IMR-90 (cell line): Measurements from ENCODE around the gene PTGDS. TPM values are rescaled to one million over a fixed set of nuclear protein-coding genes. Genes with fewer than 3 reads are reported as not detected.

Experiments
- ATAC-seq: fragments of 200-7000 bp; cut with Tn5 transposase; 2 replicates; pipeline ENCODE4 v1.9.1; 2020; ENCODE audit warnings: low read depth, mild to moderate bottlenecking, moderate library complexity
- Bru-seq: library from RNA; stranded (reverse); fragments of 400-500 nt; gene quantifications from one replicate; lab custom pipeline; 2021; lab: Mats Ljungman, UMichigan
- BruChase-seq, 2 experiments: library from RNA; stranded (reverse); fragments of 400-500 nt; gene quantifications; one replicate each; lab custom pipeline; 2021; lab: Mats Ljungman, UMichigan
- BruUV-seq: library from RNA; stranded (reverse); fragments of 400-500 nt; replicated peaks from 2 replicates; lab custom pipeline; 2021; lab: Mats Ljungman, UMichigan
- CTCF ChIA-PET: fragments of 300-600 bp; formaldehyde crosslinking; extraction: SDS; loops from one replicate; lab custom pipeline; 2021; ENCODE audit warnings: antibody characterized with exemption; lab: Yijun Ruan, JAX
- POLR2A ChIA-PET: fragments of 300-600 bp; sonication (Branson Sonifier 250); formaldehyde crosslinking; loops from one replicate; lab custom pipeline; 2022; ENCODE audit warnings: antibody characterized with exemption; ENCODE audit not compliant: unreplicated experiment; lab: Charles Lee
- DNase-seq: peaks from one replicate; pipeline ENCODE4 v3.0.0; 2013
- H2AFZ ChIP-seq: replicated peaks from 2 replicates; pipeline ENCODE3; 2013; ENCODE audit warnings: low read length, mild to moderate bottlenecking; ENCODE audit not compliant: poor library complexity
- H2AK5ac ChIP-seq: 2 replicates; pipeline ENCODE4 v1.6.1; 2013; ENCODE audit warnings: low read depth, low read length, inconsistent platforms
- H2AK9ac ChIP-seq: replicated peaks from 2 replicates; pipeline ENCODE3; 2013; ENCODE audit warnings: mild to moderate bottlenecking, low read depth, low read length, moderate library complexity; ENCODE audit not compliant: poor library complexity
- H2BK120ac ChIP-seq: 2 replicates; pipeline ENCODE4 v1.6.1; 2013; ENCODE audit warnings: low read depth, low read length, inconsistent platforms
- H2BK15ac ChIP-seq: 3 replicates; pipeline ENCODE4 v1.6.1; 2013; ENCODE audit warnings: low read depth, low read length, inconsistent platforms
- H2BK20ac ChIP-seq: 2 replicates; pipeline ENCODE4 v1.6.1; 2013; ENCODE audit warnings: low read depth, mild to moderate bottlenecking, inconsistent platforms, low read length, moderate library complexity
- H2BK5ac ChIP-seq: 2 replicates; pipeline ENCODE4 v1.6.1; 2013; ENCODE audit warnings: mild to moderate bottlenecking, low read depth, low read length, inconsistent platforms; ENCODE audit not compliant: poor library complexity, severe bottlenecking
- H3K14ac ChIP-seq: replicated peaks from 2 replicates; pipeline ENCODE4 v1.6.1; 2013; ENCODE audit warnings: low read depth, low read length, inconsistent platforms
- H3K18ac ChIP-seq: 2 replicates; pipeline ENCODE4 v1.6.1; 2013; ENCODE audit warnings: low read depth, low read length, control low read depth
- H3K23ac ChIP-seq: 2 replicates; pipeline ENCODE4 v1.6.1; 2013; ENCODE audit warnings: low read depth, low read length, inconsistent platforms
- H3K27ac ChIP-seq: 2 replicates; pipeline ENCODE4 v1.5.1; 2013; ENCODE audit warnings: mild to moderate bottlenecking, control low read depth, low read length; ENCODE audit not compliant: insufficient read depth
- H3K27me3 ChIP-seq: 2 replicates; pipeline ENCODE4 v1.6.1; 2013; ENCODE audit warnings: low read length; ENCODE audit not compliant: control insufficient read depth, insufficient read depth
- H3K36me3 ChIP-seq: 2 replicates; pipeline ENCODE4 v1.6.1; 2013; ENCODE audit warnings: low read length, mixed read lengths; ENCODE audit not compliant: control insufficient read depth, insufficient read depth
- H3K4ac ChIP-seq: 2 replicates; pipeline ENCODE4 v1.6.1; 2013; ENCODE audit warnings: low read depth, low read length, inconsistent platforms
- H3K4me1 ChIP-seq: 2 replicates; pipeline ENCODE4 v1.6.1; 2013; ENCODE audit warnings: low read length, mixed read lengths; ENCODE audit not compliant: control insufficient read depth, insufficient read depth
- H3K4me2 ChIP-seq: 2 replicates; pipeline ENCODE4 v1.6.1; 2013; ENCODE audit warnings: low read depth, mild to moderate bottlenecking, control low read depth, low read length, moderate library complexity
- H3K4me3 ChIP-seq: 2 replicates; pipeline ENCODE4 v1.5.1; 2013; ENCODE audit warnings: low read depth, mild to moderate bottlenecking, control low read depth, low read length, moderate library complexity; ENCODE audit not compliant: insufficient read depth
- H3K56ac ChIP-seq: 2 replicates; pipeline ENCODE4 v1.6.1; 2013; ENCODE audit warnings: low read length, inconsistent platforms; ENCODE audit not compliant: insufficient read depth; ENCODE audit errors: extremely low read depth
- H3K79me1 ChIP-seq, 2 experiments: 2 replicates each; pipeline ENCODE4 v1.6.1; 2013; ENCODE audit warnings: low read length in 2 of 2, inconsistent platforms in 1 of 2, low read depth in 1 of 2
- H3K9ac ChIP-seq: 2 replicates; pipeline ENCODE4 v1.6.1; 2013; ENCODE audit warnings: low read depth, low read length, control low read depth
- H3K9me1 ChIP-seq: 2 replicates; pipeline ENCODE4 v1.6.1; 2013; ENCODE audit warnings: low read length, inconsistent platforms; ENCODE audit not compliant: insufficient read depth
- H3K9me3 ChIP-seq: 2 replicates; pipeline ENCODE4 v1.6.1; 2013; ENCODE audit warnings: low read length; ENCODE audit not compliant: control insufficient read depth, insufficient read depth
- H4K20me1 ChIP-seq: 2 replicates; pipeline ENCODE4 v1.6.1; 2013; ENCODE audit warnings: low read length, inconsistent platforms; ENCODE audit not compliant: insufficient read depth
- H4K5ac ChIP-seq: 2 replicates; pipeline ENCODE4 v1.6.1; 2013; ENCODE audit warnings: mild to moderate bottlenecking, low read depth, low read length, control low read depth
- H4K8ac ChIP-seq, 2 experiments: 2 replicates each; pipeline ENCODE4 v1.6.1; 2013; ENCODE audit warnings: low read depth in 2 of 2, low read length in 2 of 2, control low read depth in 1 of 2, inconsistent platforms in 1 of 2
- H4K91ac ChIP-seq: 2 replicates; pipeline ENCODE4 v1.6.1; 2013; ENCODE audit warnings: low read depth, low read length, inconsistent platforms; ENCODE audit not compliant: insufficient read depth
- BHLHE40 ChIP-seq: fragments of 150-350 bp; IDR thresholded peaks from 2 replicates; pipeline ENCODE4 v1.6.1; 2016; ENCODE audit warnings: mild to moderate bottlenecking, low read depth, low read length
- CHD1 ChIP-seq: IDR thresholded peaks from 2 replicates; pipeline ENCODE4 v1.6.1; 2012; ENCODE audit warnings: low read depth, low read length, improper control_type of control experiment
- CTCF ChIP-seq: conservative IDR thresholded peaks from 2 replicates; pipeline ENCODE4 v1.5.1; 2012; ENCODE audit warnings: mild to moderate bottlenecking, low read depth, low read length, improper control_type of control experiment
- ELK1 ChIP-seq: fragments of 150-350 bp; IDR thresholded peaks from 2 replicates; pipeline ENCODE4 v1.6.1; 2016; ENCODE audit warnings: low read depth, mild to moderate bottlenecking, low read length, moderate library complexity, borderline replicate concordance
- FOS ChIP-seq: fragments of 150-350 bp; IDR thresholded peaks from 2 replicates; pipeline ENCODE4 v1.6.1; 2016; ENCODE audit warnings: low read depth, low read length
- MAFK ChIP-seq: IDR thresholded peaks from 2 replicates; pipeline ENCODE4 v1.6.1; 2012; ENCODE audit warnings: low read depth, low read length, improper control_type of control experiment
- MAZ ChIP-seq: IDR thresholded peaks from 2 replicates; pipeline ENCODE4 v1.6.1; 2012; ENCODE audit warnings: low read depth, mild to moderate bottlenecking, low read length, improper control_type of control experiment, moderate library complexity, borderline replicate concordance
- MXI1 ChIP-seq: IDR thresholded peaks from 2 replicates; pipeline ENCODE4 v1.6.1; 2012; ENCODE audit warnings: low read depth, mild to moderate bottlenecking, low read length, moderate library complexity, borderline replicate concordance
- RFX5 ChIP-seq: IDR thresholded peaks from 2 replicates; pipeline ENCODE4 v1.8.0; 2012; ENCODE audit warnings: low read depth, mild to moderate bottlenecking, low read length, moderate library complexity
- SMC3 ChIP-seq: fragments of 150-350 bp; IDR thresholded peaks from 2 replicates; pipeline ENCODE4 v1.6.1; 2016; ENCODE audit warnings: low read depth, mild to moderate bottlenecking, antibody characterized with exemption, low read length, moderate library complexity
- WGBS, 2 experiments: methylation state at CpG; one replicate each; pipeline versions ENCODE4 v1.1.5 to v1.1.7; 2013; ENCODE audit warnings: missing lambda C conversion rate in 2 of 2; ENCODE audit not compliant: insufficient read length in 1 of 2; ENCODE audit errors: extremely low coverage in 2 of 2; 5-methylcytosine and 5-hydroxymethylcytosine counted together
- dilution Hi-C: fragments of 300-500 bp; cut with HindIII; formaldehyde crosslinking; loops from one replicate; pipeline ENCODE4 v1.14.3; 2018; ENCODE audit warnings: low sequenced_read_pairs; ENCODE audit not compliant: unreplicated experiment
- in situ Hi-C: fragments of 300-500 bp; cut with MboI; formaldehyde crosslinking; loops from 3 replicates; pipeline ENCODE4 v1.14.3; 2019; ENCODE audit warnings: low sequenced_read_pairs, inconsistent platforms, mixed read lengths
- intact Hi-C: fragments of 100-400 bp; cut with micrococcal nuclease; formaldehyde crosslinking; loops from 2 replicates; pipeline ENCODE4 v1.10.0; 2022
- long read RNA-seq: library from polyadenylated mRNA; unstranded; transcript quantifications from one replicate; pipeline ENCODE4 v2.0.0, GENCODE V29; 2021; ENCODE audit not compliant: unreplicated experiment
- polyA plus RNA-seq, 3 experiments: library from polyadenylated mRNA; depleted of rRNA; stranded (reverse); fragments of >200 nt; gene quantifications; 2 replicates each; pipeline ENCODE4 v1.2.3, GENCODE V29; 2012; ENCODE audit warnings: low replicate concordance in 1 of 3
- total RNA-seq: library from RNA; depleted of rRNA; stranded (reverse); fragments of >200 nt; gene quantifications from 2 replicates; pipeline ENCODE4 v1.2.3, GENCODE V29; 2012; rRNA removed

Gene PTGDS
- total RNA-seq (not detected in 2 replicates), polyA plus RNA-seq (2012; rRNA removed) (0.87 and 1.2 TPM in 2 replicates), Bru-seq, nascent RNA (percentile 50 among the genes with signal in this experiment), BruChase-seq, experiment 1, labeled RNA remaining after a 6-hour chase (percentile 59 among the genes with signal in this experiment), BruChase-seq, experiment 2, labeled RNA remaining after a 2-hour chase (percentile 55 among the genes with signal in this experiment)
- polyA plus RNA-seq (2012; cell fraction: cytosol; rRNA removed) = 3.1 and 4.8 TPM in 2 replicates
- polyA plus RNA-seq (2012; cell fraction: nucleus; rRNA removed; ENCODE audit: low replicate concordance) = 6.0 and 7.3 TPM in 2 replicates
- long read RNA-seq, transcript PTGDS-202 (7 exons, 807 nt) = major isoform, 6 of 8 reads
- long read RNA-seq, partial matches to known transcripts = 2 of 8 reads
- long read RNA-seq, other reads (novel, unspliced or antisense) = 0 of 8 reads

GRCh38 chr9:136977223-136977622, at the start of gene PTGDS:
Gene PTGDS (plus strand): TSS chr9:136977504. CDS start chr9:136977579, 75 bp downstream.
- Histone ChIP-seq H3K79me1 (no peaks in the 10 kb centered on the region), H2BK20ac (no peak within 1 kb of the TSS), H2BK5ac (no peak within 1 kb of the TSS), H2AK9ac (peak within 1 kb of the TSS; percentile 51), H4K5ac (peak within 1 kb of the TSS; percentile 50; the same call in 1 of the 2 replicates), H3K56ac (no peak within 1 kb of the TSS), H2BK15ac (no peak within 1 kb of the TSS), H4K8ac (peak within 1 kb of the TSS; percentile 27 to 58; a peak in 2 of 4 replicates), H3K4me1 (peaks cover 7% of the 10 kb centered on the region; the same call in 1 of the 2 replicates), H2BK120ac (peak within 1 kb of the TSS; percentile 10; the same call in 1 of the 2 replicates), H2AK5ac (peak within 1 kb of the TSS; percentile 54), H3K36me3 (no peaks in the 10 kb centered on the region), H2AFZ (peak within 1 kb of the TSS; percentile 89), H3K18ac (peak within 1 kb of the TSS; percentile 61; the same call in 1 of the 2 replicates), H3K9me3 (no peaks in the 10 kb centered on the region), H3K4ac (0 out of 2 replicates have a peak within 1 kb of the TSS, but pooled peaks have one; percentile 24), H3K4me3 (peak within 1 kb of the TSS; percentile 60), H3K9me1 (no peaks in the 10 kb centered on the region), H3K27me3 (peaks cover 12% of the 10 kb centered on the region; the same call in 1 of the 2 replicates), H3K23ac (no peak within 1 kb of the TSS; the same call in 1 of the 2 replicates), H3K4me2 (peak within 1 kb of the TSS; percentile 87), H4K91ac (no peak within 1 kb of the TSS), H3K27ac (peak within 1 kb of the TSS; percentile 12; the same call in 1 of the 2 replicates), H3K9ac (peak within 1 kb of the TSS; percentile 48; the same call in 1 of the 2 replicates), H3K14ac (no peak within 1 kb of the TSS), H4K20me1 (no peaks in the 10 kb centered on the region)
- ATAC-seq (peak; percentile 30), DNase-seq (peak; percentile 13)
- dilution Hi-C loops (no loop called here), intact Hi-C loops (no loop called here), in situ Hi-C loops (no loop called here)
- ChIA-PET CTCF (no interaction called here), POLR2A (no interaction called here)
- no TSS peak for BruUV-seq
- TF ChIP-seq MXI1 = no peak
- no peak for TF ChIP-seq MAZ
- TF ChIP-seq CHD1 = no peak
- no peak for TF ChIP-seq CTCF
- no peak for TF ChIP-seq FOS
- TF ChIP-seq BHLHE40 = no peak
- TF ChIP-seq MAFK = no peak
- no peak for TF ChIP-seq ELK1
- no peak for TF ChIP-seq SMC3
- TF ChIP-seq RFX5 = no peak
- 19% methylated on average over 4 of the region's 10 CpGs; no CpG with 5 or more reads in 1 of the 2 experiments for WGBS, 2 experiments
